Glutamatergic neuron (in vitro differentiated cells): ENCODE data around the gene RPTOR. TPM values are rescaled to one million over a fixed set of nuclear protein-coding genes. Genes with fewer than 3 reads are reported as not detected.

ENCODE experiments used
- DNase-seq: peaks from one replicate; pipeline ENCODE4 v3.0.0; 2022
- H3K27ac Mint-ChIP-seq: one replicate; pipeline ENCODE4 v1.8.0; 2020; ENCODE audit warnings: mild to moderate bottlenecking, mixed read lengths, inconsistent platforms; ENCODE audit not compliant: unreplicated experiment
- H3K27me3 Mint-ChIP-seq: one replicate; pipeline ENCODE4 v1.8.0; 2020; ENCODE audit warnings: mild to moderate bottlenecking, moderate library complexity, mixed read lengths, inconsistent platforms; ENCODE audit not compliant: unreplicated experiment
- H3K36me3 Mint-ChIP-seq: one replicate; pipeline ENCODE4 v1.8.0; 2020; ENCODE audit warnings: mild to moderate bottlenecking, mixed read lengths, inconsistent platforms; ENCODE audit not compliant: unreplicated experiment
- H3K4me1 Mint-ChIP-seq: one replicate; pipeline ENCODE4 v1.8.0; 2020; ENCODE audit warnings: mild to moderate bottlenecking, low read depth, mixed read lengths, inconsistent platforms; ENCODE audit not compliant: unreplicated experiment
- H3K4me3 Mint-ChIP-seq: one replicate; pipeline ENCODE4 v1.8.0; 2020; ENCODE audit warnings: mild to moderate bottlenecking, mixed read lengths, inconsistent platforms; ENCODE audit not compliant: unreplicated experiment
- H3K9me3 Mint-ChIP-seq: one replicate; pipeline ENCODE4 v1.8.0; 2020; ENCODE audit warnings: mild to moderate bottlenecking, moderate library complexity, mixed read lengths, inconsistent platforms; ENCODE audit not compliant: unreplicated experiment
- total RNA-seq: library from RNA; stranded (reverse); fragmentation: NEBNext Ultra II Directional; extraction: Animal tissue kit (Norgen Biotek cat#: 25700); gene quantifications from one replicate; pipeline ENCODE4 v1.2.1, GENCODE V29; 2021; ENCODE audit not compliant: unreplicated experiment
- TF ChIP-seq, protein P1 (sequence below): fragments of 200-600 bp; sonication (generic); IDR thresholded peaks from one replicate; pipeline ENCODE4 v1.5.0; 2021; ENCODE audit not compliant: partially characterized antibody, unreplicated experiment

RPTOR gene
- total RNA-seq, 1 donor from 2014 or later: 39.8 TPM

DNA sequence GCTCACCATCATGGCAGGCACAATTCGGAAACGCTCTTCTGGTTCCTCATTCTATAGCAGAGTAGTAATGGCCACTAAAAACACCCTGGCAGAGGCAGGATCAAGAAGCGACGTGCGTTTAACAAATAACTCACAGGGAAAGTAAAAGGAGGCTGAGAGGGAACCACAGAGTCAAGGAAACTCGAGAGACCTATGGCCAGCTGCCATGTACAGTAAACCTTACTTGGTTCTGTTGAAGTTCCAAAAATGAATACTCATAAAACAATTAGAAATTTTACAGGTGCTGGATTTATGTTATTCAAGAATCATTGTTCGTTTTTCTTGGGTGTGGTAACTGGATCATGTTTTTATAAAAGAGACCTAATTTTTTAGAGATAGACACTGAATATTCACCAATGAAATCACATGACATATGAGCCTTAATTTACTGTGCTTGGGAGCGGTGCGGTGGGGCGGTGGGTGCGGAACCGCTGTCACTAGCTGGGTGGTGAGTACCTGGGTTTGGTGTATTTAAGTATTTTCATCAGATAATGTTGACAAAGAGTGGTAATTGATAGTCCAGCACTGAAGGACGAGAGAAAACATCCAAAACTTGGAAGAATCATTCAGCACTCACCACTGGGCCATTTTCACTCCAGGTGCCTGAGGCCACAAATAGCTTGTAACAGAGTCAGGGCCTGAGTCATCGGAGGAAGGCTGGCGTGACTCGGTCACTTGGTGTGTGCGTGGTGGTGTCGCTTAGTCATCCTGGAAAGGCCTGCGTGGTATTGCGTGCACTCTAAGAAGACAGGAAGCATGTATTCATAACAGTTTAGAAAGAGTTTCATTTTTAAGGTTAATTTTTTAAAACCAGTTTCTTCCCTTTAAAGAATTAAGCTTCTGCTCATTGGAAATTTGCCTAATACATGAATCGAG is 311.6 kb downstream of the RPTOR start:
- H3K4me3 Mint-ChIP-seq: no peak overlapping the region
- no peak overlapping the region for H3K27ac Mint-ChIP-seq
- peaks cover 5% of the 10 kb centered on the region for H3K9me3 Mint-ChIP-seq
- DNase-seq: no peak
- peaks cover 15% of the 10 kb centered on the region for H3K4me1 Mint-ChIP-seq
- H3K36me3 Mint-ChIP-seq: peaks cover 4% of the 10 kb centered on the region
- H3K27me3 Mint-ChIP-seq: peaks cover 12% of the 10 kb centered on the region
- TF ChIP-seq, protein P1, sequence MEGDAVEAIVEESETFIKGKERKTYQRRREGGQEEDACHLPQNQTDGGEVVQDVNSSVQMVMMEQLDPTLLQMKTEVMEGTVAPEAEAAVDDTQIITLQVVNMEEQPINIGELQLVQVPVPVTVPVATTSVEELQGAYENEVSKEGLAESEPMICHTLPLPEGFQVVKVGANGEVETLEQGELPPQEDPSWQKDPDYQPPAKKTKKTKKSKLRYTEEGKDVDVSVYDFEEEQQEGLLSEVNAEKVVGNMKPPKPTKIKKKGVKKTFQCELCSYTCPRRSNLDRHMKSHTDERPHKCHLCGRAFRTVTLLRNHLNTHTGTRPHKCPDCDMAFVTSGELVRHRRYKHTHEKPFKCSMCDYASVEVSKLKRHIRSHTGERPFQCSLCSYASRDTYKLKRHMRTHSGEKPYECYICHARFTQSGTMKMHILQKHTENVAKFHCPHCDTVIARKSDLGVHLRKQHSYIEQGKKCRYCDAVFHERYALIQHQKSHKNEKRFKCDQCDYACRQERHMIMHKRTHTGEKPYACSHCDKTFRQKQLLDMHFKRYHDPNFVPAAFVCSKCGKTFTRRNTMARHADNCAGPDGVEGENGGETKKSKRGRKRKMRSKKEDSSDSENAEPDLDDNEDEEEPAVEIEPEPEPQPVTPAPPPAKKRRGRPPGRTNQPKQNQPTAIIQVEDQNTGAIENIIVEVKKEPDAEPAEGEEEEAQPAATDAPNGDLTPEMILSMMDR: no peak

DNA sequence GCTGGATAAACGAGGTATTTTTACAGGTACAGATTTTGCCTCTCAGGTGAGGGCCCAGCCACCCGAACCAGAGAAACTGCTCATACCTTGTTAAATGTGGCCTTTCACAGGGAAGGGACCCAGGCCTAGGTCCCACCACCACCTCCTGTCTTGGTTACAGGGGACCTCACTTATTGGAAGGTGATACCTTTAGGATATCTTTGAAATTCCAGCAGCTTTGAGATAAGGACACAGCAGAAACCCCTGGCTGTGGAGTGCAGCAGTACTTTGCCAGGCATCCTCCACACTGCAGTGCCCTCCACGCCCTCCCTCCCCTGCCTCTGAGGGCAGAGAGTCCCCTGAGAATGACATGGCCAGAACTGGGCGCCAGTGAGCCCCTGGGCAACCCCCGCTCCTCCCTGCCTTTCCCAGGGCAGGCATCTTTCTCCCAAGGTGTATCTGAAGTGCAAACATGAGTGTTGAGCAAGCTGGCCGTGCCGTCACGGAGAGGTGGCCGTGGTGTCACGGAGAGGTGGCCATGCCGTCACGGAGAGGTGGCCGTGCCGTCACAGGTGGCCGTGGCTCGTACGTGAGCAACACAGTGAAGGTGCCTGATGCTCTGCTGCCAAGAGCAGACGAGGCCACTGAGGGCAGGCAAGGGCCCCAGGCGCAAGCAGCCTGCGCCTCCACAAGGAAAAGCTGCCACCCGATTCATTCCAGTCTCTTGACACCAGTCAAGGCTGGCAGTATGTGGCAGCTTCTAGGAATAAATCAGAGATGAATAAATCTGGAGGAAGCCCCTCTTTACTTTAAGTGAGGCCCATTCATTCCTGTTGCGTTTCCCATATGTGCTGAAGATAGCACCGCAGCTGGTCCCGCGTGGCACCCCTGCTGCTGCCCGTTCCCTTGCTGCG is 312.5 kb downstream of the RPTOR start:
- H3K27me3 Mint-ChIP-seq: peaks cover 12% of the 10 kb centered on the region
- H3K4me3 Mint-ChIP-seq: no peak overlapping the region
- DNase-seq: no peak
- H3K36me3 Mint-ChIP-seq: peaks cover 4% of the 10 kb centered on the region
- peaks cover 9% of the 10 kb centered on the region for H3K4me1 Mint-ChIP-seq
- H3K27ac Mint-ChIP-seq: no peak overlapping the region
- H3K9me3 Mint-ChIP-seq: peaks cover 5% of the 10 kb centered on the region
- TF ChIP-seq, protein P1: no peak

DNA sequence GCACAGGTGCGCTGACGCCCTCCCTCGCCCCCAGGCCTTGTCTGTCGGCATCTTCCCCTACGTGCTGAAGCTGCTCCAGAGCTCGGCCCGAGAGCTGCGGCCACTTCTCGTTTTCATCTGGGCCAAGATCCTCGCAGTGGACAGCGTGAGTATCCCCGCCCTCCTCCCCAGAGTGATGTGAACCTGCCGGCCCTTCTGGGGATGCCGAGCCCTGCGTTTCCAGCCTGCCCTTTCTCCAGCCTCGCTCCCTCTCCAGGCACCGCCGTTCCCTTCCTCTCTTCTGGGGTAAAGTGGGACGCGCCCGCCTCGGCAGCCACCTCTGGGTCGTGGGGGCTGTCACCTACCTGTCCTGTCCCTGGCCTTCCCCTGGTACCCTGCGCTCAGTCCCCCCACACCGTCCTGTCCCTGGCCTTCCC is 313.1 kb downstream of the RPTOR start:
- TF ChIP-seq, protein P1: no peak
- H3K4me1 Mint-ChIP-seq: peaks cover 8% of the 10 kb centered on the region
- no peak overlapping the region for H3K4me3 Mint-ChIP-seq
- DNase-seq: no peak
- peaks cover 12% of the 10 kb centered on the region for H3K27me3 Mint-ChIP-seq
- no peak overlapping the region for H3K27ac Mint-ChIP-seq
- peaks cover 4% of the 10 kb centered on the region for H3K36me3 Mint-ChIP-seq
- peaks cover 5% of the 10 kb centered on the region for H3K9me3 Mint-ChIP-seq

DNA sequence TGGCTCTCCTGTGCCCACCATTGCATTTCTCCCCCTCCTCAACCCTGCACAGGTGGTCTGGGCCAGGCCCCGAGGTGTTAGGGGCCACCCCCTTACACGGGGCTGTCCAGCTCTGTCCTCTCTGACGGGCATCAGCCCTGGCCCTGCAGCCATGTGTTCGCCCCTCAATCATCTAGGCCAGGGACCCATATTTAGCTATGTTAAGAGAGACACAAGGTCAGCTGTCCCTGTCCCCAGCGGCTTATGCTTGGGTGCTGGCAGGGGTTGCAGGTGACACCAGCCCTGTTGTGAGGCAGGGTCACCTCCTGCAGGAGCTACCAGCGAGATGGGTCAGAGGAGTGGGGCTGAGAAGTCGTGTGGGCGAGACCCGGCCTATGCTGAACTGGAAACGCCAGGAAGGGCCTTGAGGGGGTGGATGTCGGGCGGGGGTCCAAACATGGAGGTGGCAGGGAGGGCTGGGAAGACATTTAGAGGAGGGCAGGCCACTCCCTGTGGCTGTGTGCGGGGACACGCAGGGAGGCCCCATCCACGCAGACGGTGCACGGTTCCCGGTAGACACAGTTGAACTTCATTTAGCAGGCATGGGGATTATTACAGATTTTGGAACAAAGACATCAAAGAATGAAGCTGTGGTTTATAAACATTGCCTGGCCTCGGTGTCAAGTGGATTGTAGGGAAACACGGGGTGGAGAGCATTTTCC is 313.8 kb downstream of the RPTOR start:
- peaks cover 11% of the 10 kb centered on the region for H3K27me3 Mint-ChIP-seq
- TF ChIP-seq, protein P1: no peak
- peaks cover 8% of the 10 kb centered on the region for H3K36me3 Mint-ChIP-seq
- H3K27ac Mint-ChIP-seq: no peak overlapping the region
- no peak for DNase-seq
- peaks cover 8% of the 10 kb centered on the region for H3K4me1 Mint-ChIP-seq
- H3K4me3 Mint-ChIP-seq: no peak overlapping the region
- peaks cover 9% of the 10 kb centered on the region for H3K9me3 Mint-ChIP-seq
